GM03348 (cell line): ENCODE data around the gene IL36A.

Experiments used
- DNase-seq: peaks from one replicate; pipeline ENCODE4 v3.0.0; 2012; ENCODE audit warnings: low spot score

IL36A gene

GRCh38 chr2:113005030-113005509 is at the start of gene IL36A:
Gene IL36A (plus strand): TSS chr2:113005459. CDS start chr2:113005872, 413 bp downstream.
- DNase-seq = no peak

DNA sequence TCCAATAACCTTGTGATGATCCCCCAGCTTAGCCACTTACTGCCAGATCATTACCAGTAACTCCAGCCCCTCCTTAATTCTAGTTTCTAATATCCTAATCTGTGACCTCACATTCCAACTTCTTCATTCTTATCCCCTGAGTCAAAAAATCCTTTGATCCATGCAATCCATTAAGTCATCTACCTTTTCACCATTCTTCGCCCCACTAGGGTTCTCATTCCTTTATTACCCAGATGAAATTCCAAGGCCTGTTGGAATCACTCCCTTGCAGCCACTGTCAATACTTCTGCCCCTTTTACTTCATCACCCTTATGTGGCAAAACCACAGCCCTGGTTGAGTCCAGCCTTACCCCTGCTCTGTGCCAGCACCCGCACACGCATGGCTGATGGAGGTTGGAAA is 47.7 kb upstream of the IL36A start:
- DNase-seq = no peak

- DNase-seq = peak; percentile 83
Measured at GRCh38 chr2:112958428-112959108, 46.7 kb upstream of the IL36A start.

DNA sequence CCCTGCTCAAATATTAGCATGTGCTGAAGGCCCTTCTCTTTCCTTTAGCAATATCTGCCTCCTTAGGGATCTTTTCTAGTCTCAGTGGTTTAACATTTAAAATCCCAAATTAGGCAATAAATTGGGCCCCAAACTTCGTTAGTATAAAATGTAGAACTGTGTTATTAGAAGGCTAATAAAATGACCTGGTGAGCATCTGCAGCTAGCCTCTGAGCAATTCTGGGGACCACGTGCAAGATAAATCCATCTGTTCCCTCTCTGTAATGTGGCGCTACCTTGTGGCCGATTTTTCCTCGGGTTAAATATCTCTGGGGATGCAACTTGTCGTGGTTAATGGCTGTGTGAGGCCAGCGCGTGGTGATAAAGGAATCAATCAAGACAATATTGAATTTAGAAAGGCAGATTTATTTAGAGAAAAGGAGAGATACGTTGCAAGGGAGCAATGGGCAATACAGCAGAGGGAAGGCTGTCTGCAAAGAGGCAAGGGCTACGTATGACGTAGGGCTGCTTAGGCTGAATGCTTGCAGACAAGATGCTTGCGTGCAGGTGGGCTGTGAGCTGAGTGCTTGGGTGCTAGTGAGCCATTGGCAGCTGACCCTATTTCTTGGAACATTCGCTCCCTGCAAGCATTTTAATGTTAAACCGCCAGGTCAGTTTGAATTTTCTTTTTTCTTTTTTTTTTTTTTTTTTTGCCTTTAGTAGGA is 46.0 kb upstream of the IL36A start:
- DNase-seq = no peak

- no peak for DNase-seq
Measured at GRCh38 chr2:112960230-112960825, 44.9 kb upstream of the IL36A start.

DNA sequence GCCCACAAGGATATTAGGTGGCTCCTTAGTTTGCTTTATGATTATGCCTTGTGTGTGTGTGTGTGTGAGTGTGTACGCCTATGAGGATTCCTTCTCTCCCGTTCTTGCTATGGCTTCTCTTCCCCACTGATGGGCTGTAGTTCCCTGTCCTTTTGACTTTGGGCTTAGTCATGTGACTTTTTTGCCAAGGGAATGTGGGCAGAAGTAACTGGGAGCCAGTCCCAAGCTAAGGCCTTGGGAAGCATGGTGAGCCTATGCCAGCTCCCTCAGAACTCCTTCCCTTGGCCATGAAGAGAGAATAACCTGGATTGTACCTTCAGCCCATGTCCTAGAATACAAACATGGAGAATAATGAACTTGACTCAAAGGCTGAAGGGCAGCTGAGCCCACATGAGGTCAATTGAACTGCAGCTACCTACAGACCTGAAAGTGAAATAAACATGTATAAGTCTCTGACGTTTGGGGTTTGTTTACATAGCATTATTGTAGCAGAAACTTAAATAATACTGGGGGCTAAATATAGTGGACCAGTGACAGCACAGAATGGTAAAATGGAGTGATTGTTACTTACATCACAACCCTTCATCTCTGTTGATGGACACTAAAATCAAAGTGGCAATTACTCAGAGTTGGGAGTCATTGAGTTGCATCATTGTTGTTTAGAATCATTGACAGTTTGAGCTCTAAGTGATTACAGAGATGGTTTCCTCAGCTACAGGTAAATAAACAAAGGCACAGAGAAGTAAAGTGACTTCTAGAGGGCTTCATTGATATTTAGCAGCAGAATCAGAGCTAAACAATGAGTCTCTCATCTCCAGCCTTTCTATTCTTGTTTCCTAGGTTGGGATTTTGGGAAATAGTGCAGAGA is 42.7 kb upstream of the IL36A start:
- DNase-seq = no peak

GRCh38 chr2:112967023-112967422 is 38.2 kb upstream of the IL36A start:
- no peak for DNase-seq

DNA sequence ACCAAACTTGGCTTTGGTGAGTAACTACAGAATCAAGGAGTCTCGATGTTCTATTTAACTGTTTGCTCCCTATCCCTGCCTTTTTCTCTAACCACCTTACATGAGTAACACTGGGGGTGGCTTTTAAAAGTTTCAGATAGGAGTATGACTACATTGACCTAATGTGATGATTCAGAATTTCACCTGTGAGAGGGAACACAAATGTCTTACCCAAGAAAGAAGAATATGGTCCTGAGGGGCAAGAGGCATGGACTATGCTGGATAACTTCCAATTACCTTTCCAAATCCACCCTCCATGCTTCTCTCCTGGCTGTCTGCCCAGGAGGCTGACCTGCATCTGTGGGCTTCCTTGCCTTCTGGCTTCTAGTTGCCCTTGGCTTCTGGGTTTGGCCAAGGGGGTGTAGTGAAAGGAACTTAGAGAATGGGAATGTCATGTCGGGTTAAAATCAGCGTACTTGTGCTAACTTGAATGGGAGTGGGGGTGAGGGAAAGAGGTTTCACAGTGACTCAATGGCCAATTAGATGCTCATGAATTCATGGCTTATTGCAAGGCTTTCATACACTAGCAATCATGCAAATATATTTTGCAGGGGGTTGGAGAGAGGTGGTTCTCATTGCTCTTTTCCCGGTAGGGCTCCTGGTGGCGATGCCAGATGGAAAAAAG is 32.7 kb upstream of the IL36A start:
- DNase-seq = no peak

- no peak for DNase-seq
Measured at GRCh38 chr2:112973156-112973555, 32.1 kb upstream of the IL36A start.

DNA sequence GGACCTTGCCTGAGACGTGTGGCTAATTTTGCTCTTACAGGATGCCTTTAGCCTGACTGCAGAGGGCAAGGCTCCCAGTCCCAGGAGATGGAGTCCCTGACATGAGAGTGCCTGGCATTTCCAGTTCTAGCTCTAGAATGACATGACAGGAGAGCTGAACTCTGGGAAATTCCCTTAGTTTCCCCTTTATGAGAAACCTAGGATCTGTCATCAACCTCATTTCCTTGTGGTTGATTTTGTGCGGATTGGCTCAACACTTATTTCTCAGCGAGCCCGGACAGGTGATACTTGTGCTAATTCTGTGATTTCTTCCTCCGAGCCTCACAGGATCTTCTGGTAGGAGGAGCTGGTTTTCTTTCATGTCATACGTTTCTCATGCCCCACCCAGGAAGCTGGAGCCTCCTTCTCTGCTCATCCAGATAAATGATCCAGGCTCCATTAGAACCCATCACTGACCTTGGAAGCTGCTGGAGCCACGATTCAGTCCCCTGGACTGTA is 27.7 kb upstream of the IL36A start, which contains the start of gene IL36G:
Gene IL36G, plus strand, starts transcription at position 448 of the 498 bp plus-strand sequence. CDS start 633 bp downstream, outside the sequence.
- DNase-seq = no peak

- no peak for DNase-seq
Measured at GRCh38 chr2:112979731-112980130, 25.5 kb upstream of the IL36A start.

DNA sequence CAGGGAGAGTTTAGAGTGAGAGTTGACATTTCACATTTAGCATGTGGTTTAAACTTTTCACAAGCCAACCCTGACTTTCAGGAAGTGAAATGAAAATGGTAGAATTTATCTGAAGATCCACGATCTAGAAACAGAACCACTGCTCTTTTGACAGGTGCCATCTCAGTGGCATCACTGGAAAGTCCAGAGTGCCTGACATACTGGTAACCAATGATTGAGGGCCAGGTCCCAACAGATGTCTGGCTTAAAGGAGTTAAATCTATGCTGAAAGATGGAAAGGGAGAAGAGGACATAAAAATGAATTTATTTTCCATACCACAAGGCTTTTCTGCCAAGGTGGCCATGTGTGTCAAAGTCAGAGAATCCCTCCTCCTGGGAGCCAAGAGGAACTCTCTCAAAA is 24.7 kb upstream of the IL36A start:
- DNase-seq = no peak

DNA sequence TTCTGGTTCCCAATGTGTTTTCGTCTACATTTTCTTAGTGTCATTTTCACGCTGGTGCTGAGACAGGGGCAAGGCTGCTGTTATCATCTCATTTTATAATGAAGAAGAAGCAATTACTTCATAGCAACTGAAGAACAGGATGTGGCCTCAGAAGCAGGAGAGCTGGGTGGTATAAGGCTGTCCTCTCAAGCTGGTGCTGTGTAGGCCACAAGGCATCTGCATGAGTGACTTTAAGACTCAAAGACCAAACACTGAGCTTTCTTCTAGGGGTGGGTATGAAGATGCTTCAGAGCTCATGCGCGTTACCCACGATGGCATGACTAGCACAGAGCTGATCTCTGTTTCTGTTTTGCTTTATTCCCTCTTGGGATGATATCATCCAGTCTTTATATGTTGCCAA is 20.2 kb upstream of the IL36A start:
- no peak for DNase-seq

GRCh38 chr2:112989611-112990010 is 15.6 kb upstream of the IL36A start:
- no peak for DNase-seq

DNA sequence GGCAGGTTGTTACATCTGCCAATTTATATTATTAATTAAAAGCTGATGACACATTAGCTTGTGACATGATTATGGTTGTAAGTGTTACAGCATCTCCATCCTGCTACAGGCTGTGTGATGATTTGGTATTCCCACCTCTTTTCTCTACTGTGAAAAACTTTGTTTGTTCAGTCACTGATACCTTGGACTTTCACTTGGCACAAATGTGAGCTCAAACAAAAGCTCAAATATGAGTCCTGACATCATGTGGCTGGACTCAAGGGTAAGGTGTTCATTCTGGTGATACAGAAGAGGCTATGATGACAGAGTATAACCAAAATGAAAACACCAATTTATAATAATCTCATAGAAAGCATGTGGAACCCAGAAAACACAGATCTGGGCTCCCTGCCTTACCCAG is 11.4 kb upstream of the IL36A start:
- DNase-seq = no peak

DNA sequence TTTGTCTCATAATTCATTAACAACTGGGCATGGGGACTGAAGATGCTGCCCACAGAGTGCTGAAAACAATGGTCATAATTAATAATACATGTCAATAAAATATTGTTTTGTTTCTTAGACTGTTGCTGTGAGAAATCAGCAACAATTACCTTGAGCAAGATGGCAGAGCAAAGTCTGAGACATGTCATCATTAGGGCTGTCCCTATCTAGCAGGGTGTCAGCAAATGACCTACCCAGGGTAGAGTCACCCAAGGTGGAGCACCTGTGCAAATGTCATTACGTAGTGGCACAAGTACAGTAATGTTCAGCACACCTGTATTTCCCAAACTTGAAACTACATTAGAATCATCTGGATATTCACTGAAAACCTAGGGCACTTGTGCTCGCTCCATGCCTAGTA is 10.6 kb upstream of the IL36A start:
- no peak for DNase-seq

GRCh38 chr2:112995346-112995920 is 9.8 kb upstream of the IL36A start:
- DNase-seq = no peak

DNA sequence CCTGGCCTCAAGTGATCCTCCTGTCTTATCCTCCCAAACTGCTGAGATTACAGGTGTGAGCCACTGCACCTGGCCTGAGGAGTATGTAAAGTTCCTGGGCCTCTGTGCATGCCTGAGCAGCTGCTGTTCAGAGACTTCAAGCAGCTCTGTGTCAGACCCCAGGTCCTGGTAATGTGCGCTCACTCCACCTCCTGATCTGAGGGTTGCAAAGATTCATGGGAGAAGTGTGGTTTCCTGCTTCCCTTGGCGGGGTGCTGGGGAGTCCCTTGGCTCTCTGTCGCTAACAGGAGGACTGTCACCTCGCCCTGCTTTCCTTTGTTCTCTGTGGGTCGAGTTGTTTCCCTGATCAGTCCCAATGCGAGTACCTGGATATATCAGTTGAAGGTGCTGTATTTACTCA is 8.6 kb upstream of the IL36A start:
- no peak for DNase-seq

GRCh38 chr2:112997151-112997550 is 8.1 kb upstream of the IL36A start:
- no peak for DNase-seq

GRCh38 chr2:113000436-113000835 is 4.8 kb upstream of the IL36A start:
- DNase-seq = no peak

DNA sequence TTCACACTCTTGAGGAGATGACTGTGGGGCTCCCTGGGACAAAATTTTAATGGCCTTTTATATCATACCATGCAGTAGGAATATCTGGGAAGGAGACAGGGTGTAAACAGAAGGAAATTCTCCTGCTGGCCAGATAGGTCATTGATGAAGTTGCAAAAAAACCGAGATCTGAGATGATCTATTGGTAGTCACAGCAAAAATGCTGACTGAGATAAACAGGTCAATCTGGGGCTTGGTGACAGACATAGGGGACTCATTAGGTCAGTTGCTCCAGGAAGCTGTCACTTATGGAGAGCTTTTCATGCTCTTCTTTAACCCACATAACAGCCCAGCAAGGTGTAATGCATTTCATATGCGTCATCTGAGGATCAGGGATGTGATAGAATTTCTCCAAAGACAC is 2.6 kb upstream of the IL36A start:
- no peak for DNase-seq
